GM20431 (cell line): Measurements from ENCODE around the gene TMUB1.

Experiments used
- in situ Hi-C: fragments of 300-500 bp; cut with MseI, MboI; formaldehyde crosslinking; loops from one replicate; pipeline ENCODE4 v1.15.0; 2020; ENCODE audit warnings: low sequenced_read_pairs; ENCODE audit not compliant: unreplicated experiment

TMUB1 gene

GRCh38 chr7:151122276-151122675, 39.0 kb upstream of the TMUB1 start:
- in situ Hi-C loops, result no loop called here

- in situ Hi-C loops, result no loop called here
Measured at GRCh38 chr7:151121380-151122170, 38.3 kb upstream of the TMUB1 start.

- in situ Hi-C loops, result no loop called here
Measured at GRCh38 chr7:151120896-151121295, 37.6 kb upstream of the TMUB1 start.

DNA sequence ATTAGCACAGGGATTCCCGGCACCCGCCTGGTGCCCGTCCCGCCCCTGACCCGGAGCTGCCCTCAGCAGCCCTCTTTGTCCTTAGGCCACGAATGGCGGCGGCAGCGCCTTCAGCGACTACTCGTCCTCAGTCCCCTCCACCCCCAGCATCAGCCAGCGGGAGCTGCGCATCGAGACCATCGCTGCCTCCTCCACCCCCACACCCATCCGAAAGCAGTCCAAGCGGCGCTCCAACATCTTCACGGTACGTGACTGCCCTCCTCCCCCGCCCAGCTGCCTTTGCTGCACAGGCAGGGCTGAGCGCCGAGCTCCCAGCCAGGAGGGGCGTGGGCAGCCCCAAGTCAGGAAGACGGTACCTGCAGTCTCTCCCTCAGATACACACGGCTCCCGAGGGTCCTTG, 36.6 kb upstream of the TMUB1 start:
- in situ Hi-C loops, result no loop called here

- in situ Hi-C loops, result no loop called here
Measured at GRCh38 chr7:151119055-151119415, 35.7 kb upstream of the TMUB1 start.

- in situ Hi-C loops, result no loop called here
Measured at GRCh38 chr7:151118108-151119054, 35.1 kb upstream of the TMUB1 start.

DNA sequence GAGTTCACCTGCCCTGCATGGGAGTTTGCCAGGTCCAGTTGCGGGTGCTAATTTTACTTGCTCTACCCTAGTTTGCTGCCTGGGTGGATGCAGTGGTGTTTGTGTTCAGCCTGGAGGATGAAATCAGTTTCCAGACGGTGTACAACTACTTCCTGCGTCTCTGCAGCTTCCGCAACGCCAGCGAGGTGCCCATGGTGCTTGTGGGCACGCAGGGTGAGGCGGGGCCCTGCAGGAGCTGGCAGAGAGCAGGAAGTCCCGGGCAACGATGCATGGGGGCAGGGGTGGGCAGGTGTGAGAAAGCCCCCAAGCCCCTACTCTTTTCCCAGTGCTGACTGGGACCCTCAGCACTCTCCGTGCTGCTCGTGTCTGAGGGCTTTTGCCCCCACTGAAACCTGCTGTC, 34.3 kb upstream of the TMUB1 start:
- in situ Hi-C loops, result no loop called here

DNA sequence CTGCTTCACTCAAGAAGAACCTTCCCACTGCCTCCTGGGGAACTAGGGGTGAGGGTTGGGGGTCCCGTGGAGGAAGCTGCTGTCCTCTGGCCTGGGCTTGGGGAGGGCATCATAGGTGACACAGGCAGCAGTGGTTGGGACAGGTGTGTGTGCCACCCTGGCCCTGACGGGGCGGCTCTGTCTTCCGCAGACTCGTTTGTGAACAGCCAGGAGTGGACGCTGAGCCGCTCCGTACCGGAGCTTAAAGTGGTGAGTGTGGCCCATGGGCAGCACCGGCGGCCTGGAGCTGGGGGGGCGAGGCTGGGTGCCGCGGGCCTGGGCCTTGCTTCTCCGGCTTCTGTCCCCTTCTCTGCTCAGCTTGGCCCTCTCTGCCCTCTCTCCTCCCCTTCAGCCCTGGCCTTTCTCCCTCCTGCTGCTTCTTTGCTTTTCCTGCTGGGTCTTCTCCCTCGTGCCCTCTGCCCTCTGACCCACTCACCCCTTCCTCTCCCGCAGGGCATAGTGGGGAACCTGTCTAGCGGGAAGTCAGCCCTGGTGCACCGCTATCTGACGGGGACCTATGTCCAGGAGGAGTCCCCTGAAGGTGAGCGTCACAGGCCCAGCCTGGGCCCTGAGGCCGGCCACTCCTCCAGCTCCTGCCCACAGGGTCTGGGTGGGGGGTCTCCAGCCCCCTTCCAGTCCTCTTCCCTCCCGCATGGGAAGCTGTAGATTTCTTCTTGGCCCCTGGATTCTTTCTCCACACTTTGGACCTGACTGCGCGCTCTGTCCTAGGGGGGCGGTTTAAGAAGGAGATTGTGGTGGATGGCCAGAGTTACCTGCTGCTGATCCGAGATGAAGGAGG, 33.5 kb upstream of the TMUB1 start:
- in situ Hi-C loops, result no loop called here

GRCh38 chr7:151115836-151116418, 32.6 kb upstream of the TMUB1 start:
- in situ Hi-C loops, result no loop called here

DNA sequence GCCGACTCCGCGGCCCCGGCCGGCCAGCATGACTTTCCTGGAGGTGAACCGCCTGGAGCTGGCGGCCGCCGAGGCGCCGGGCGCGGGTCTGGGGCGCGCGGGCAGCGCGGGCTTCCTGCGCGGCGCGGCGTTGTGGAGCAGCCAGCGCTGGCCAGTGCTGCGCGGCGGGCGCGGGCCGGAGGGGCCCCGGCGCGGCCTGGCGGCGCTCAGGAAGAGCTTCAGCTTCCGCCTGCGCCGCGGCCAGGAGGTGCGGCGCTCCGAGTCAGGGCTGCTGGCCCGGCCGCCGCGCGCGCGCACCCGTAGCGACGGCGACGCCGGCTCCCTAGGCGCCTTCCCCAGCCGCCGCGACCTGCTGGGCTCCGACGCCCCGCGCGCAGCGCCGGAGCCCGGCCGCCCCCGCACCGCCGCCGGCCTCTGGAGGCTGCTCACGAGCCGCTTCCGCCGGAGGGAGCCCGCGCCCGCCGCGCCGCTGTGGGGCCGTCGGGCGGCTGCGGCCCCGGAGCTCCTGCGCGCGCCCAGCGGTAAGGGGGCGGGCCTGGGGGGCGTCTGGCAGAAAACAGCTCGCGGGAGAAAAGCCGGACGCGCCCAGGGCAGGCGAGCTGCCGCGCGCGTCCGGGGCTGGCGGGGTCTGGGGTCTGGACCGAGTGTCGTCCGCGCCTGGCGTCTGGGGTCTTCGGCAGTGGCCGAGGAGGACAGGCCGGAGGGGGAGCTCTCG, 32.0 kb upstream of the TMUB1 start:
- in situ Hi-C loops, result no loop called here

DNA sequence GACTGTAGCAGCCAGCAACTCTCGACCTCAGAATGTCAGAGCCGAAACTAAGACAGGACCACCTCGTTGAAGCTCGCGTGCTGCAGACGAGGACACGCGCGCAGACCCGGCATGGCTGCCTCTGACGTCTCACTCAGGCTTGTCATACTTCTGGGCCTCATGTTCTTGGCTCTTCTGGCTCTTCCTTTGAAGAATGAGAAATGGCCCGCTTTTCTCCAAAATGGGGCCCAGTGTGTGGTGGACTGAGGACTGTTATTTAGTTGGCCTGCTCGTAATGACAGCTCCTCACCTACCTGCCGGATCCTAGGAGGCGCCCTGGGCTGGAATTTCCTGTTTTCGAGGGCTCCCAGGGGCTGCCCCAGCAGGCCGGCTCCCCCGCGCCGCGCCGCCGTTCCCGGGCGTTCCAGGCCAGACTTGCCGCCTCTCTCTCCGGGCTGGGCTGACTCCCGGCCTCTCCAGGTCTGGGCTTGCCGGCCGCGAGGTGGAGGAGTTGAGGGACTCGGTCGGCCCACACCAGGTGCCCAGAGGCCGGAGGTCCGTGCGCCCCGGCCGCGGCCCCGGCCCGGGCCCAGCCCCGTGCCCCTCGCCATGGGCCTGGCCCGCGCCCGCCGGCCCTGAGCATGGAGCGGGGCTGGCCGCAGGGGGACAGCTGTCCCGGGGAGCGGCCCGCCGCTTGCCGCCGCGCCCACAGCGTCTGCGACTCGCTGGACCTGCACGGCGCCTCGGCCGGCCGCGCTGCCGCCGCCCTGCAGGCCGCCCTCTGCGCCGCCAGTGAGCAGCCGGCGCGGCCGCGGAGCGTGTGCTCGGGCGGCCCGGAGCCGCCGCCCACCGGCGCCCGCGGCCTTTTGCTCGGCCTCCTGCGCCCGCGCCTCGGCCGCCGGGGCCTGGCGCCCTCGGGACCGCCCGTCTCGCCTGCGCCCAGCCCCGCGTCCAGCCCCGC, 31.1 kb upstream of the TMUB1 start:
- in situ Hi-C loops, result no loop called here

DNA sequence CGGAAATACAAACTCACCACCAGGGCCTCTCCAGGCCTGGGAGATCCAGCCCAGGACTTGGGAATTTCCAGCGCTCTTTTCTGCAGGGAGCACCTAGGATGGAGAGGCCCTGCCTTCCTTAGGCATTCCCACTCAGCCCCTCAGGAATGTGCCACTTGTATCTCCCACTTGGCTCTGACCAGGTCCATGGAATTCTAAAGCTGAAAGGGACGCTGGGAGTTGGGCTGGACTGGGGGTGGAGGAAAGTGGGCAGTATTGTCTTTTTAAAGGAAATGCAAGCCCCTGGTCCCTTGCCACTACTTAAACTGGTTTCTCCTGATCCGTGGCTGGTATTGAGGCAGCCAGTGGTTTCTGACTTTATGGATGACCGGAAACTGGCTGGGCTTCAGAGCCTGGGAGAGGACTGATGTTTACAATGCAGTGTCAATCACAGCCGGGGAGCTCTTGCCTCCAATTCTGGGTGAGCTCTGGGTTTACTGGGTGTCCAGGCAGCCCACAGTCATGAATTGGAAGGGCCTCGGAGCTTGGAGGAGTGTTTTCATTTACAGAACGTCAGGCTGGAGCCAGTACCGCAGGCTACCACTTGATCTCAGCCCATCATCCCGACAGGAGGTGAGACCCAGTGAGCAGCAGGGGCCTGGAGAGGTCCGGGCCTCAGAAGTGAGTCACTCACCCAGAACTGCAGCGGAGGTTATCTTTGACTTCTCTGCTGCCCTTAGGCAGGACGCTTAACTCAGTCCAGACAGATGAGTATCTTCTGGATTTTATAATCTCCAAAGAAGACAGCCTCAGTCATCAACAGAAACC, 30.3 kb upstream of the TMUB1 start:
- in situ Hi-C loops, result no loop called here

DNA sequence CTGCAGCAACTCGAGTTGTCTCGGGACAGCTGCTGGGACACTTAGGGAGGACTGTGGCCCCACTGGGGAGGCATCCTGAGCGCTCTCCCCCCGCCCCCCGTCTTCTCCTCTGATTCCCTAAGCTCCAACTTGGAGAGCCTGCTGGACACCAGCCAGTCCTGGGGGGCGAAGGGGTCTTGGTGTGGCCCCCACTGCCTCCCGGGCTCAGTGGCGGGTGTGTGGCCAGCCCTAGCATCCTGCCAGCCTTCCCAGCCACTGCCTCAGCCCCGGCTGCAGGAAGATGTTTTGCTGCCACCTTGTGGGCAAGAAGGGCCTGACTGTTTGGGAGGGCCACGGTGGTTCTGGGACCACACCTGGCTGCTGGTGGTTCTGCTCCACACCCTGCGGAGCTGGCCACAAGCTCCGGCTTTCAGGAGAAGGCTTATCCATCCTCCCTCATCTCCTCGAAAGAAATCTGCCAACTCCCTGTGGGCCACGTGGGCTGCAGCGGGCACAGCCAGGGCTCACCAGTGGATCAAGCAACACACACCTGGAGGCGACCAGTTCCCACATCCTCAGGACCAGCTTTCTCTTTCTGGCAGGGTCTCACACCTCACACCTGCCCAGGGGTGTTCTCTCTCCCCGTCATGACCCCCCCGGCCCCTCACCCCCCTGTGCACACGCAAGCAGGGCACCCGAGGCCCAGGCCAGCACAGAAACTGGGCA, 27.8 kb upstream of the TMUB1 start:
- in situ Hi-C loops, result no loop called here

- in situ Hi-C loops, result no loop called here
Measured at GRCh38 chr7:151110236-151110940, 27.1 kb upstream of the TMUB1 start.

DNA sequence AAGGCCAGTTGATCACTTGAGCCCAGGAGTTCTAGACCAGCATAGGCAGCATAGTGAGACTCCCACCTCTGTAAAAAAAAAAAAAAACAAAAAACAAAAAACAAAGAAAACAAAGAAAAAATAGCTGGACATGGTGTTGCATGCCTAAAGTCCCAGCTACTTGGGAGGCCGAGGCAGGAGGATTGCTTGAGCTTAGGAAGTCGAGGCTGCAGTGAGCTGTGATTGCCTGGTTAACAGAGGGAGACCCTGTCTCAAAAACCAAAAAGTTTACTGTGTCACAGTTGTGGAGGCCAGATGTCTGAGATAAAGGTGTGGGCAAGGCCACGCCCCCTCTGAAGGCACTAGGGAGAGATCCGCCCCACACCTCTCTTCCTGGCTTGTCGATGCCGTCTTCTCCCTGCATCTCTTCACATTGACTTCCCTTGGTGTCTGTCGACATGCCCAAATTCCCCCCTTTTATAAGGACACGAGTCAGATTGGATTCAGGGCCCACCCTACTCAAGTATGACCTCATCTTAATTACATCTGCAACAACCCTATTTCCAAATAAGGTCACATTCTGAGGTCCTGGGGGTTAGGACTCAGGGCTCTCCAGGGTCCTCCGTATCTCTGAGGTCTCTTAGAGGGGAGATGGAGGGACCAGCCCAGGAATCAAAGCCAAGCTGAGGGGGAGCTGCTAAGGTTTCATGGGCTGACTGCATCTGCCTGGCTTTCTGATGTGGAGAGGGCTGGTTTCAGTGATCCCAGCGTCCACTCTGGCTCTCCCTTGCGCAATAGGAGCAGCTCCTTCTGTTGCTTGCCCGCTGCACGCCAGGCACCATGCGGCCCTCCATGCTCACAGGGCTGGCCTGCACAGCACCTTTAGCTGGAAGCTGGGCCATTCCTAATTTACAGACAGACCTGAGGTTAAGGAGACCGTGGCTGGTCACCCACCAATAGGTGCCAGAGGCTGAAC, 26.1 kb upstream of the TMUB1 start:
- in situ Hi-C loops, result no loop called here
